ENCODE results near the gene OR2T35.

Gene OR2T35

GRCh38 chr1:248610301-248610700 lies 34.8 kb downstream of the OR2T35 start:
- no peak overlapping the region for H3K4me3 ChIP-seq (ENCODE audit: low read depth, low read length)
- CTCF ChIA-PET, result no interaction called here
- H3K27ac ChIP-seq (ENCODE audit: extremely low read depth, low read depth, low read length), result no peak overlapping the region
- H3K36me3 ChIP-seq (ENCODE audit: control insufficient read depth in 2 of 2, insufficient read depth in 1 of 2, low read length in 2 of 2), result no peaks in the 10 kb centered on the region
- no peaks in the 10 kb centered on the region for H3K4me1 ChIP-seq (ENCODE audit: control insufficient read depth, insufficient read depth, low read length)
- POLR2A ChIA-PET, result no interaction called here
- TF ChIP-seq ZNF394 (tag by site-specific recombination; IDR thresholded peaks at IDR 0.05; ENCODE audit: borderline replicate concordance) (no peak), ZNF350 (tag by site-specific recombination; IDR thresholded peaks at IDR 0.05) (no peak), ZNF624 (tag by site-specific recombination; IDR thresholded peaks at IDR 0.05) (no peak), ZNF623 (tag by site-specific recombination; IDR thresholded peaks at IDR 0.05) (no peak), ZSCAN18 (tag by site-specific recombination; IDR thresholded peaks at IDR 0.05) (no peak), ZNF248 (tag by site-specific recombination; IDR thresholded peaks at IDR 0.05) (no peak), EGR2 (tag by site-specific recombination; IDR thresholded peaks at IDR 0.05; ENCODE audit: low read depth) (no peak), ZNF354C (tag by site-specific recombination; IDR thresholded peaks at IDR 0.05; ENCODE audit: borderline replicate concordance, low read depth) (no peak), BCL6B (tag by site-specific recombination; IDR thresholded peaks at IDR 0.05) (no peak), ZNF26 (tag by site-specific recombination; IDR thresholded peaks at IDR 0.05) (no peak), ZNF544 (tag by site-specific recombination; IDR thresholded peaks at IDR 0.05) (no peak), ZNF157 (tag by site-specific recombination; IDR thresholded peaks at IDR 0.05) (no peak), KLF8 (tag by site-specific recombination; IDR thresholded peaks at IDR 0.05) (no peak), ZNF274 (IDR thresholded peaks at IDR 0.05; ENCODE audit: low read length) (no peak), ZNF274 (tag by site-specific recombination; IDR thresholded peaks at IDR 0.05; ENCODE audit: borderline replicate concordance) (no peak), ZNF24 (tag by site-specific recombination; IDR thresholded peaks at IDR 0.05) (no peak), ZBTB7A (tag by site-specific recombination; IDR thresholded peaks at IDR 0.05; ENCODE audit: low read depth) (no peak), ZNF341 (tag by site-specific recombination; IDR thresholded peaks at IDR 0.05; ENCODE audit: low read depth) (no peak), SETDB1 (IDR thresholded peaks at IDR 0.05; ENCODE audit: insufficient read length, low read length) (no peak)
- H3K9me3 ChIP-seq (ENCODE audit: control insufficient read depth, insufficient read depth, low read depth, low read length), result no peaks in the 10 kb centered on the region

- H3K36me3 ChIP-seq (ENCODE audit: control insufficient read depth in 2 of 2, insufficient read depth in 1 of 2, low read length in 2 of 2), result no peaks in the 10 kb centered on the region
- ChIA-PET POLR2A (no interaction called here), CTCF (no interaction called here)
Observed at GRCh38 chr1:248599396-248599795, 45.7 kb downstream of the OR2T35 start.

More at GRCh38 chr1:248599396-248599795, 45.7 kb downstream of the OR2T35 start:
- Histone ChIP-seq H3K4me1 (ENCODE audit: control insufficient read depth, insufficient read depth, low read length) (no peaks in the 10 kb centered on the region), H3K9me3 (ENCODE audit: control insufficient read depth, insufficient read depth, low read depth, low read length) (no peaks in the 10 kb centered on the region), H3K4me3 (ENCODE audit: low read depth, low read length) (no peak overlapping the region), H3K27ac (ENCODE audit: extremely low read depth, low read depth, low read length) (no peak overlapping the region)
- TF ChIP-seq ZNF214 (tag by site-specific recombination; IDR thresholded peaks at IDR 0.05; ENCODE audit: borderline replicate concordance), result no peak
- TF ChIP-seq ZNF837 (tag by site-specific recombination; IDR thresholded peaks at IDR 0.05), result no peak
- TF ChIP-seq ZNF239 (tag by site-specific recombination; IDR thresholded peaks at IDR 0.05), result no peak
- TF ChIP-seq ZNF223 (tag by site-specific recombination; IDR thresholded peaks at IDR 0.05), result no peak
- TF ChIP-seq GLI2 (tag by site-specific recombination; IDR thresholded peaks at IDR 0.05; ENCODE audit: borderline replicate concordance, low read depth), result no peak
- no peak for TF ChIP-seq REPIN1 (tag by site-specific recombination; IDR thresholded peaks at IDR 0.05; ENCODE audit: low read depth)
- TF ChIP-seq ZNF510 (tag by site-specific recombination; IDR thresholded peaks at IDR 0.05; ENCODE audit: insufficient replicate concordance), result no peak
- TF ChIP-seq ZNF211 (tag by site-specific recombination; IDR thresholded peaks at IDR 0.05; ENCODE audit: low read depth), result no peak
- no peak for TF ChIP-seq OVOL3 (tag by site-specific recombination; IDR thresholded peaks at IDR 0.05)
- TF ChIP-seq ZBTB8A (tag by site-specific recombination; IDR thresholded peaks at IDR 0.05), result no peak
- TF ChIP-seq ZNF362 (tag by site-specific recombination; IDR thresholded peaks at IDR 0.05), result no peak
- TF ChIP-seq ZFHX2 (tag by site-specific recombination; conservative IDR thresholded peaks at IDR 0.05), result no peak
- no peak for TF ChIP-seq ZBTB1 (tag by site-specific recombination; IDR thresholded peaks at IDR 0.05)
- TF ChIP-seq KLF16 (tag by site-specific recombination; IDR thresholded peaks at IDR 0.05), result no peak
- no peak for TF ChIP-seq PRDM1 (tag by site-specific recombination; IDR thresholded peaks at IDR 0.05)

All from HEK293 (cell line).